Body of pancreas (tissue), 4 donors: ENCODE measurements around the gene SERAC1. TPM values are rescaled to one million over a fixed set of nuclear protein-coding genes. Genes with fewer than 3 reads are reported as not detected.

ENCODE experiments used
- ATAC-seq: fragments of 150-250 bp; one replicate; pipeline ENCODE4 v1.9.1; 2016
- DNase-seq, 4 donors: peaks; one replicate each; pipeline ENCODE4 v3.0.0-alpha.2; 2019
- H3K27ac ChIP-seq, 4 donors: fragments of 200-600 bp; sonication (generic); 1 replicate in 3 of 4; 2 replicates in 1 of 4; pipeline versions ENCODE4 v1.5.1 to v1.6.1; 2016 to 2019; ENCODE audit warnings: mild to moderate bottlenecking in 1 of 4, mixed read lengths in 1 of 4, moderate library complexity in 1 of 4
- H3K27me3 ChIP-seq, 2 donors: fragments of 200-600 bp; sonication (generic); one replicate each; pipeline ENCODE4 v1.6.0; 2016; ENCODE audit warnings: mild to moderate bottlenecking in 1 of 2
- H3K36me3 ChIP-seq, 2 donors: fragments of 200-600 bp; sonication (generic); replicated peaks in 1 of 2; 2 replicates each; pipeline ENCODE4 v1.5.1; 2016; ENCODE audit warnings: low read depth in 2 of 2; ENCODE audit not compliant: insufficient read depth in 1 of 2
- H3K4me1 ChIP-seq: fragments of 200-600 bp; sonication (generic); one replicate; pipeline ENCODE4 v1.6.0; 2016
- H3K4me3 ChIP-seq, 2 donors: fragments of 200-600 bp; sonication (generic); 1 replicate in 1 of 2; 2 replicates in 1 of 2; pipeline ENCODE4 v1.5.1; 2016 to 2019
- H3K9me3 ChIP-seq, 3 donors: fragments of 200-600 bp; sonication (generic); 1 replicate in 2 of 3; 2 replicates in 1 of 3; pipeline ENCODE4 v1.5.1; 2016
- POLR2A ChIP-seq, 3 donors: fragments of 450-650 bp; IDR thresholded peaks; one replicate each; pipeline ENCODE4 v1.6.1; 2016; ENCODE audit warnings: antibody characterized with exemption in 3 of 3, mild to moderate bottlenecking in 2 of 3
- WGBS, 2 donors: methylation state at CpG; one replicate each; pipeline ENCODE4 v1.1.5; 2017; 5-methylcytosine and 5-hydroxymethylcytosine counted together
- intact Hi-C: fragments of 100-400 bp; cut with DNase I; formaldehyde crosslinking; loops from one replicate; pipeline ENCODE4 v1.15.1; 2023
- total RNA-seq, 2 donors: library from RNA; depleted of rRNA; stranded (reverse); fragments of >200 nt; gene quantifications; one replicate each; pipeline ENCODE4 v1.1.0, GENCODE V29; 2016
- TF ChIP-seq, protein P1 (sequence below), 7 experiments: fragments of 450-650 bp in 4 of 7; fragments of 200-600 bp in 3 of 7; sonication (generic) in 3 of 7; IDR thresholded peaks; one replicate each; pipeline ENCODE4 v1.5.1; 2016 to 2019; ENCODE audit warnings: antibody characterized with exemption in 7 of 7

SERAC1 gene
- total RNA-seq, 2 donors from 2014 or later: 10.5 to 14.8 TPM

DNA sequence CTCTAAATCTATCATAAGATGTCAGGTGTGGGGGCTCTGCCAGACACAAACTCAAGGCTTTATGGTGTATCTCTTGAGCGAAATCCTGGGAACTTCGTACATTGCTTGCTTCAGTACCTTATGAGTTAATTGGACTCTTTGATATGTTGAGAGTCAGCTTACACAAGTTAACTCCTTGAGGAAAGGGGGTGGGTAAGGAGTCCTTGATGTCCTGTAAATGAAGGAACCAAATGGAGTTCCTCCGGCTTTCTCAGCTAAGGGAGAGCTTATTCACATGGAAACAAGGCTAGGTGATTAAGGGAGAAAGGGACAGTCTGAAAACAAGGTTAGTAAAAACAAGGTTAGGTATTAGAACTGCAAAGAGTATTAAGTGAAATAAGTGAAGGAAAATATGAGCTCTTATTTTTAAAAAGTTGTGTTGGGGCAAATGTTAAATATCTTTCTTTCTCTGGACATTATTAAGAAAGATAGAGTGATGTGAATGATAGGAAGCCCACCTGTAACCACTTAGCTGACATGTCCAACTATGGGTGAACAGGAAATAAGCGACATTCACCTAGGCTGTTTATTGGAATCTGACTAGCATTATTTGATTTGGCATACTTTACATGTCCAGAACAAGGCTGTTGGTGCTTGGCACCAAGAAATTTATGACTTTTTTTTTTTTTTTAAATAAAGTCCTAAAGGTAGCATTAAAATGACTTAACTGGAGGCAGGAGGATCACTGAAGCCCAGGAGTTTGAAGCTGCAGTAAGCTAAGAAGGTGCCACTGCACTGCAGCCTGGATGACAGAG, 26.6 kb upstream of the SERAC1 start:
- H3K9me3 ChIP-seq: no peaks in the 10 kb centered on the region
- peaks cover 39% of the 10 kb centered on the region for H3K4me1 ChIP-seq
- ATAC-seq (peak; percentile 70), DNase-seq (no peak)
- intact Hi-C loops: no loop called here
- H3K36me3 ChIP-seq: no peaks in the 10 kb centered on the region
- no peak overlapping the region for H3K4me3 ChIP-seq
- H3K27me3 ChIP-seq: no peaks in the 10 kb centered on the region
- 36 to 44% methylated on average over 4 of the region's 4 CpGs for WGBS, 2 donors
- TF ChIP-seq, protein P1, sequence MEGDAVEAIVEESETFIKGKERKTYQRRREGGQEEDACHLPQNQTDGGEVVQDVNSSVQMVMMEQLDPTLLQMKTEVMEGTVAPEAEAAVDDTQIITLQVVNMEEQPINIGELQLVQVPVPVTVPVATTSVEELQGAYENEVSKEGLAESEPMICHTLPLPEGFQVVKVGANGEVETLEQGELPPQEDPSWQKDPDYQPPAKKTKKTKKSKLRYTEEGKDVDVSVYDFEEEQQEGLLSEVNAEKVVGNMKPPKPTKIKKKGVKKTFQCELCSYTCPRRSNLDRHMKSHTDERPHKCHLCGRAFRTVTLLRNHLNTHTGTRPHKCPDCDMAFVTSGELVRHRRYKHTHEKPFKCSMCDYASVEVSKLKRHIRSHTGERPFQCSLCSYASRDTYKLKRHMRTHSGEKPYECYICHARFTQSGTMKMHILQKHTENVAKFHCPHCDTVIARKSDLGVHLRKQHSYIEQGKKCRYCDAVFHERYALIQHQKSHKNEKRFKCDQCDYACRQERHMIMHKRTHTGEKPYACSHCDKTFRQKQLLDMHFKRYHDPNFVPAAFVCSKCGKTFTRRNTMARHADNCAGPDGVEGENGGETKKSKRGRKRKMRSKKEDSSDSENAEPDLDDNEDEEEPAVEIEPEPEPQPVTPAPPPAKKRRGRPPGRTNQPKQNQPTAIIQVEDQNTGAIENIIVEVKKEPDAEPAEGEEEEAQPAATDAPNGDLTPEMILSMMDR (IDR thresholded peaks at IDR 0.05): no peak
- TF ChIP-seq POLR2A (IDR thresholded peaks at IDR 0.05): no peak
- H3K27ac ChIP-seq: peak overlapping the region in 3 of 4 donors; percentile 15 to 73 (median 48)

DNA sequence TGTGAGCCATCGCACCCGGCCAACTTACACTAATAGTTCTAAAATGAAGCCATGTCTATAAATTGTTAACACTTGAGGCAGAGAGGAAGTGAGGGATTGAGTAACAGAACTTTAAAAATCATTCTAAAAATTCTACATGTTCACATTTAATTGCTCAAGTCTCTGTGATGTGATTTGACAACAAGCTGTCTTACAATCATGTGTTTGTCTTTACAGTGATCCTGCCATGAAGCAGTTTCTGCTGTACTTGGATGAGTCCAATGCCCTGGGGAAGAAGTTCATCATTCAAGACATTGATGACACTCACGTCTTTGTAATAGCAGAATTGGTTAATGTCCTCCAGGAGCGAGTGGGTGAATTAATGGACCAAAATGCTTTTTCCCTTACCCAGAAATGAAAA, 23.7 kb upstream of the SERAC1 start:
- H3K27me3 ChIP-seq: no peaks in the 10 kb centered on the region
- DNase-seq (no peak), ATAC-seq (no peak)
- H3K4me1 ChIP-seq: peaks cover 44% of the 10 kb centered on the region
- intact Hi-C loops: no loop called here
- no peaks in the 10 kb centered on the region for H3K36me3 ChIP-seq
- H3K9me3 ChIP-seq: no peaks in the 10 kb centered on the region
- WGBS, 2 donors: 91 to 93% methylated on average over 4 of the region's 4 CpGs
- H3K27ac ChIP-seq: peak overlapping the region in 3 of 4 donors; percentile 51 to 70 (median 63)
- TF ChIP-seq, protein P1 (IDR thresholded peaks at IDR 0.05): no peak
- no peak for TF ChIP-seq POLR2A (IDR thresholded peaks at IDR 0.05)
- H3K4me3 ChIP-seq: no peak overlapping the region

DNA sequence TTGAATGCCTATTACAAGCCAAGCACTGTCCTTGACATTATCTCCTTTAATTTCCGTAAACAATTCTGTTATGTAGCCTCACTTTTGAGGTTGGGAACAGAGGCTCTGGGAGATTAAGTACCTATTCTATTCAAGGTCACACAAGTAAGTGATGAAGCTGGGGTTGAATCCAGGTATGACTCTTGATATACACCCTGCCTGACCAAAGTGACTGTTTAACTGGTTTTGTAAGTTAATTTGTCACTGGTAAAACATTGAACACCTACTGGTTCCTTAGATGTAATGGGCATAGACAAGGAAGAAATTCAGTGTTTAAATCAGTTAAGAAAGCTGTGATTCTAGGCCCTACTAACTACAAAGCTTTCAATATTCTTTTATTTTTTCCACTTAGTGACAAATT, 23.0 kb upstream of the SERAC1 start:
- TF ChIP-seq, protein P1 (IDR thresholded peaks at IDR 0.05): peak in 1 of 7 experiments; percentile 2
- TF ChIP-seq POLR2A (IDR thresholded peaks at IDR 0.05): no peak
- WGBS, 2 donors: 14 to 28% methylated on average over 1 of the region's 1 CpG
- peak; percentile 86 for ATAC-seq
- no peak overlapping the region for H3K4me3 ChIP-seq
- intact Hi-C loops: no loop called here
- H3K9me3 ChIP-seq: no peaks in the 10 kb centered on the region
- H3K27me3 ChIP-seq: no peaks in the 10 kb centered on the region
- peaks cover 42% of the 10 kb centered on the region for H3K4me1 ChIP-seq
- peak in 1 of 4 donors; percentile 41 for DNase-seq
- H3K36me3 ChIP-seq: no peaks in the 10 kb centered on the region
- H3K27ac ChIP-seq: peak overlapping the region; percentile 7 to 70 (median 57)

DNA sequence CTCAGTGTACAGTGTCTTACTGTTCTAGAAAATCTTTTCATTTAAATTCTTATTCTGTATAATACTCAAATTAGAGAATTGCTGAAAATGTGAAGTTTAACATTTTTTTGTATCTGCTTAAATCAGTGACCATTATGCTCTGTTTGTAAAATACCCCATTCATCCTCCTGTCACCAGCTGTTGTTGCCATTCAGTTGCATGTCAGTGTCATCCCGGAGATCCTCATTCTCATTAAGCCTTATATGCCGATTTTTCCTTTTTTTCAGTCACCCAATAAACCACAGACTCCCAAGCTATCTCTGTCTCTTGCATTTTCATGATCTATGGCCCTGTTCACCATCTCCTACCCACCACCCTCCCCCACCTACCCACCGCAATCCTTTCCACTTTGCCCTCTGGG, 20.5 kb upstream of the SERAC1 start:
- intact Hi-C loops: no loop called here
- Histone ChIP-seq H3K9me3 (no peaks in the 10 kb centered on the region), H3K36me3 (no peaks in the 10 kb centered on the region), H3K27me3 (no peaks in the 10 kb centered on the region), H3K4me1 (peaks cover 26% of the 10 kb centered on the region), H3K27ac (peak overlapping the region in 2 of 4 donors; percentile 27 to 60), H3K4me3 (no peak overlapping the region)
- DNase-seq (no peak), ATAC-seq (no peak)
- WGBS, 2 donors: 94 to 96% methylated on average over 3 of the region's 3 CpGs
- no peak for TF ChIP-seq POLR2A (IDR thresholded peaks at IDR 0.05)
- TF ChIP-seq, protein P1 (IDR thresholded peaks at IDR 0.05): no peak
